Measurements from ENCODE around the gene VANGL1.

DNA sequence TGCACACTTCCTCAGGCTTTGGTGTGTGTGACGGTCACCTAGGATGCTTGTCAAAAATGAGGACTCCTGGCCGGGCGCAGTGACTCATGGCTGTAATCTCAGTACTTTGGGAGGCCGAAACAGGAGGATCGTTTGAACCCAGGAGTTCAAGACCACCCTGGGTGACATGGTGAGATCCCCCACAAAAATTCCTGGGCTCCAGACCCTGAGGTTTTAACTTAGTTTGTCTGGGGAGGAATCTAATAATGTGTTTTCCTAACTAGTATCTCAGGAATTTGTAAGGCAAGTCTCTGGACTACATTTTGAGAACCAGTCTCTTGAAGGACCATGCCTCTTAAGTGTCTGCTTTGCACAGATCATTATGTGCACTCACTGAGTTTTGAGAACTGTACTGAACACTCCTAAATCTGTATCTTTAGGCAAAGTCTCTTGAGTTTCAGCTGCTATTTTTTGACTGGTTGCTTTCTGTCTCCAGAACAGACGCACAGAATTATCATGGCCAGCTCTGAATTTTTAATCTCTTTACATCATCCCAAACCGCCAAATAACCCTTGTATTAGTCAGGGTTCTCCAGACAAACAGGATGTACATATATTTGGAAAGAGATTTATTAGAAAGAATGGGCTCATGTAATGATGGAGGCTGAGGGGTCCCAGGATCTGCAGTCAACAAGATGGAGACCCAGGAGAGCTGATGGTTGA, 45.5 kb upstream of the VANGL1 start:
- TF ChIP-seq, protein P1, sequence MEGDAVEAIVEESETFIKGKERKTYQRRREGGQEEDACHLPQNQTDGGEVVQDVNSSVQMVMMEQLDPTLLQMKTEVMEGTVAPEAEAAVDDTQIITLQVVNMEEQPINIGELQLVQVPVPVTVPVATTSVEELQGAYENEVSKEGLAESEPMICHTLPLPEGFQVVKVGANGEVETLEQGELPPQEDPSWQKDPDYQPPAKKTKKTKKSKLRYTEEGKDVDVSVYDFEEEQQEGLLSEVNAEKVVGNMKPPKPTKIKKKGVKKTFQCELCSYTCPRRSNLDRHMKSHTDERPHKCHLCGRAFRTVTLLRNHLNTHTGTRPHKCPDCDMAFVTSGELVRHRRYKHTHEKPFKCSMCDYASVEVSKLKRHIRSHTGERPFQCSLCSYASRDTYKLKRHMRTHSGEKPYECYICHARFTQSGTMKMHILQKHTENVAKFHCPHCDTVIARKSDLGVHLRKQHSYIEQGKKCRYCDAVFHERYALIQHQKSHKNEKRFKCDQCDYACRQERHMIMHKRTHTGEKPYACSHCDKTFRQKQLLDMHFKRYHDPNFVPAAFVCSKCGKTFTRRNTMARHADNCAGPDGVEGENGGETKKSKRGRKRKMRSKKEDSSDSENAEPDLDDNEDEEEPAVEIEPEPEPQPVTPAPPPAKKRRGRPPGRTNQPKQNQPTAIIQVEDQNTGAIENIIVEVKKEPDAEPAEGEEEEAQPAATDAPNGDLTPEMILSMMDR (IDR thresholded peaks at IDR 0.05) = no peak
- TF ChIP-seq POLR2A (IDR thresholded peaks at IDR 0.05) (no peak), POLR2AphosphoS5 (IDR thresholded peaks at IDR 0.05) (no peak)

Measured in prostate gland (tissue), 2 donors.